HG02610 (cell line): ENCODE measurements around the gene TECPR1.

Source experiments
- ATAC-seq: cut with Tn5 transposase; IDR thresholded peaks from one replicate; pipeline ENCODE4 v1.9.1; 2021; ENCODE audit warnings: mild to moderate bottlenecking, moderate library complexity; ENCODE audit not compliant: unreplicated experiment

TECPR1 gene

DNA sequence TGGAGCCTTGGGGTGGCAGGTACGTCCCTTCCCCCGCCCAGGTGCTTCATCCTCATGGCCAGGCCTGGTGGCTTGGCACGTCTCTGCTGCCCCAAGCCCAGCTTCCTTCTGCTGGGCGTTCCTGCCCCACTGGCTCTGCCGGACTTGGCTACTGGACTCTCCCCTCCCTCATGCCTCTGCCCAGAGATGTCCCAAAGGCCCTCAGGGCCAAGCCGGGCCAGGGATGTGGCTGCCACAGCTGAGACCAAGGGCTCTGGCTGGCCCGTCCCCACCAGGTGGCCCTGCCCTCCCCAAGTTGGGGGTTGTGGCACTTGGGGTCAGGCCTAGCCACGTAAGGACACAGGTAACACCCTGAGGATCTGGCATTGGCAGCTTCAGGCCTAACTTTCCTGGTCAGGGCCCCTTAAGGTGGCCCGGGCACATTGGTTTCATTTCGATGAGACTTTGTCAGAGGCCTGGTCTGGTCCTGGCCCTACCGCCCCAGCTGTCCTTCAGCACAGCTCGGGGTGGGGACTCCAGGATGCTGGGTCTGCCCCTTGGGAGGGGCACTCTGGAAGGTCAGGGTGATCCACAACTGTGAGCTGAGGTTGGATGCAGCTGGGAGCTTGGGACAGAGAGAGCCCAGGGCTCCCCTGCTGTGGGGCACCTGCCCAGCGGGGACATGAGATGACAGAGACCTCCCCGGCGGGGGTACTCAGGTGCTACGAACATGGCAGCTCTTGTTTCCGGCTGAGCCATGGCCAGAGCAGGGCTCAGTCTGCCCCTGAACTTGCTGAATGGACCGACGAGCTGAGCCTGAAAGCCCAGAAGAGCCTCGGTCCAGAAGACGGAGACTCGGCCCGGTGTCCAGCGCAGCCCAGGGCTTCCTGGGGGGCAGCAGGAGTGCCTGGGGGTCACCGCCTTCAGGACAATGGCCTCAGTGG lies 37.9 kb downstream of the TECPR1 start:
- no peak for ATAC-seq

DNA sequence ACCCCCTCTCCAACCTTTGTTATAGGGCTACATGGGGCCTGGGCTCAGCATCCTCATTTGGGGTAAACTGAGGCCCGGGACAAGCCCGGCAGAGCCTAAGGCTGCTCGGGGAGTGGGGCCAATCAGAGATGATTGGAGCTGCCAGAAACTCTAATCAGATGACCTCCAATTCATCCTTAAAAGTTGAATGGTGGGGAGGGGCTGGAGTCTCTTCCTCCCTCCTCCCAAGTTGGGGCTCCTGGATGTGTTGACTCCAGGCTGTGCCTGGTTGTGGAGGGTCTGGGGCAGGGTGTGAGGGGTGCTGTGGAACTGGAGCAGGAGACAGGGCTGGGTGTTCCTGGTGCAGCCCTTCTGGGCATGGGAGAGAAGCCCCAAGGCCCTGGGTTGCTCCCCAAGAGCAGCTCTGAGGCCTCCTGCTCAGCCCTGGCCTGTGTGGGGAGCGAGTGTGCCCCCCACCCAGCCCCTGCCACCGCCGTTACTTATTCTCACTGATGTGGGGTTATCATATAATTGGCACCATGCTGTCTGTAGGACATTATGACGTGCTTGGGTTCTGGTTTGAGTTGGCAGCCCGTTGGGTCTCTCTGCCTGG lies 38.6 kb downstream of the TECPR1 start:
- no peak for ATAC-seq

DNA sequence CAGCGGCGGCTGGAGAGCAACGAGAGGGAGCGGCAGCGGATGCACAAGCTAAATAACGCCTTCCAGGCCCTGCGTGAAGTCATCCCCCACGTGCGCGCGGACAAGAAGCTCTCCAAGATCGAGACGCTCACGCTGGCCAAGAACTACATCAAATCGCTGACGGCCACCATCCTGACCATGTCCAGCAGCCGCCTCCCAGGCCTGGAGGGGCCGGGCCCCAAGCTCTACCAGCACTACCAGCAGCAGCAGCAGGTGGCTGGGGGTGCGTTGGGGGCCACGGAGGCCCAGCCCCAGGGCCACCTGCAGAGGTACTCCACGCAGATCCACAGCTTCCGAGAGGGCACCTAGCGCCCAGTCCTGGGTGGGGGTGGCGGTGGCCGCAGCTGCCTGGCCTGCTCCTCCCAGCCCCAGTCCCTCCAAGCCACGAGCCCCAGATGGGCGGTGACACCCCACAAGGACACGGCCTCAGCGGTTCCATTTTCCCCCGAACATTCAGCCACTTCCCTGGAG lies 39.4 kb downstream of the TECPR1 start:
- no peak for ATAC-seq

DNA sequence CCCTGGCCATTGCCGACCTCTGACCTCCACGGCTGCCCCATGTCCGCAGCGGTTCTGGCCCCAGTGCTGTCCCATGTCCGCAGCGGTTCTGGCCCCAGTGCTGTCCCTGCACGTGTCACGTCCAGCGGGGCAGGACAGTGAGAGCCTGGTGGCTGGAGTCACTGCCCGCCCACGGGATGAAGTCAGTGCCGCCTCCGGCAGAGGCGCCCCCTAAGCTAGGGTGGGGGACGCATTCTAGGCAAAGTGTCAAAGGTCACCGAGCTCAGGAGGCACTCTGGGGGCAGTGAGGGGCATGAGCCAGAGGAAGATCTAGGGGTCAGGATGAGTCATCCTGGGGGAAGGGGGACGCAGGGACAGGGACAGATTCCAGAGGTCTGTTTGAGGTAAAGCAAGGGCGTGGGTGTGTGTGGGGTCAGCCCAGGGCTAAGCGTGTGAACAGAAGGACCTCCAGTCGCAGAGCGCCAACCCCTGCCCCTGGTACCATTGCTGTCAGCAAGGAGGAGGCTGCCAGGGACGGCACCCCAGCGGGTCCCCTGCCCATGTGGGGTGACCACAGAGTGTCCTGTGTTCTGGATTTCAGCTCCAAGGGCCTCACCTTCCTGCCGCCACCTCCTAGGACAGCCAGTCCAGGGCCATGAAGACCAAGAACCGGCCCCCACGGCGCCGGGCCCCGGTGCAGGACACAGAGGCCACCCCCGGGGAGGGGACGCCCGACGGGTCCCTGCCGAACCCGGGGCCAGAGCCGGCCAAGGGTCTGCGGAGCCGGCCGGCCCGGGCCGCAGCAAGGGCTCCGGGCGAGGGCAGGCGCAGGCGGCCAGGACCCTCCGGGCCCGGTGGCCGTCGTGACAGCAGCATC lies 40.1 kb downstream of the TECPR1 start:
- ATAC-seq, result no peak

DNA sequence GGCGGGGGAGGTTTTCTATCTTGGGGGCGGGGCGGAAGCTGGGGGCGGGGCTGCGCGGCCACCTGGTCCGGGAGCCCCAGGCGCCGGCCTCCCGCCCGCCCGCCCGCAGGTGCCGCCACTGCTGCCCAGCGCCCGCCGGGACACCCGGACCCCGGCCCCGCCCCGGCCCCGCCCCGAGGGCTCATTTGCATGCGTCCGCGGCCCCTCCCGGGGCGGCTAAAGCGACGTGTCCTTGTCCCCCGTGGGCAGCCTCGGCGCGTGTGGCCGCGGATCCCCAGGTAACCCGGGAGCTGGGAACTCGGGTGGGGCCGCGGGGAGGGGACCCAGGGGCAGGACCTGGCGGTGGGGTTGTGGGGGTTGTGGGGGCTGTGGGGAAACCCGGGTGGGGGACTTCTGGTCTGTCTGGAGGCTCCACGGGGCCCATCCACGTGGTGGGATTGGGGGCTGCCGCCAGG lies 40.8 kb downstream of the TECPR1 start, which contains the start of gene BHLHA15:
TSS of gene BHLHA15 (plus strand) at position 219 of the 455 bp plus-strand sequence. CDS start 871 bp downstream, outside the sequence.
- no peak for ATAC-seq

DNA sequence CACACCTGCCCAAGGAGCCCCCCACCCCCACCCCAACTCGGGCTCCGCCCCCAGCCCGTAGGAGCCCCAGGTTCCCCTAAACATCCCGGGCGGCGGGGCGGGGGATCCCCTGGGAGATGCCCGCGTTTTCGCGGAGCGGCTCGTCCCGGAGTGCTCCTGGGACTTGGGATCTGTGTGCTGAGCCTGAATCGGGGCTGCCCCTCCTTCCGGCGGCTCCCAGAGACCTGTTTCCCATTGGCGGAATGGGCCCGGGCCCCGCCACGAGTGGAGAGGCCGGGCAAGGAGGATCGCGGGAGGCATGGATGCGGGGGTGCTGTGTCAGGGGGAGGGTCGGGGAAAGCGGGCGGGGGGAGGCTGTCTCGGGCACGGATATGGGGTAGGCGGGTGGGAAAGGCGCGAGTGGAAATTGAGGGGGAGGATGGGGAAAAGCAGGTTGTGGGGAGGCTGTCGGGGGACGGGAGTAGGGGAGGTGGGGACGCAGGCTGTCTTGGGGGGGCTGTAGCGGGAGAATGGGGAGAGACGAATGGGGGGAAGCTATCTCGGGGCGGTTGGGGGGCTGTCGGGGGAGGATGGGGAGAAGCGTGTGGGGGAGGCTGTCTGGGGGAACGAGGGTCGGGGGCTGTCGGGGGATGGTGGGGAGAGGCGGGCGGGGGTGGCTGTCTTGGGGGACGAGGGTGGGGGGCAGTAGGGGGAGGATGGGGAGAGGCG lies 41.4 kb downstream of the TECPR1 start:
- ATAC-seq, result no peak

DNA sequence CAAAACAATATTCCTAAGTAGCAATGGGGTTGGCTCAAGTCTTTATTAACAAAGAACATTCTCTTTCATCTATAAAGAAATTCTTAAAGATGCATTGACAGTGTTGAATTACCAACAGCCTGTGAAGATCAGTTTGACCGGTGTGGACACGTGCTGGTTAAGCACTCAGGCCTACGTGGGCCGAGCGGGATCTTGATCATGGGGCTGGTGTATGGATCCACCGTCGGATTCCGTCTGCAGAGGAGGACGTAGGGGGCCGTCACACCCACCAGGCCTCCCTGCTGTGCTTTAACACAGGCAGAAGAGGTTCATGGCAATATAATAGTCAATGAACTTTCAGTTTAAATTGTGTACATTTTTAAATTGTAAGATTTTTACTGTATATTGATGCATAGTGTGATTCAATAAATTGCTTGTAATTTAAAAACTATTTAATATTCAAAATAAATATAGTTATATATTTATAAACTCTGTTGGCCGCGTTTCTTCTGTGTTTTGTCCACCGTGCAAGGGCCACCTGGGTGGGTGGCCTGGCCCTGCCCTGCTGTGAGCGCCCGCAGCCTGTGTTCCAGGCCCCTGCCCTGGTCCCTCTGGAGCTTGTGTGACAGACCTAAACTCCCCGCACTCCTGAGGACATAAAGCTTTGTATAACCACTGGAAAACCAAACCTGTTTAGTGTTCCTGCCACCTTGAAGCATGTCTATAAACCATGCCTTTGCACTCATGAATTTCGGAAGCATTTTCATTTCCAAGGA lies 42.7 kb downstream of the TECPR1 start:
- ATAC-seq, result no peak

DNA sequence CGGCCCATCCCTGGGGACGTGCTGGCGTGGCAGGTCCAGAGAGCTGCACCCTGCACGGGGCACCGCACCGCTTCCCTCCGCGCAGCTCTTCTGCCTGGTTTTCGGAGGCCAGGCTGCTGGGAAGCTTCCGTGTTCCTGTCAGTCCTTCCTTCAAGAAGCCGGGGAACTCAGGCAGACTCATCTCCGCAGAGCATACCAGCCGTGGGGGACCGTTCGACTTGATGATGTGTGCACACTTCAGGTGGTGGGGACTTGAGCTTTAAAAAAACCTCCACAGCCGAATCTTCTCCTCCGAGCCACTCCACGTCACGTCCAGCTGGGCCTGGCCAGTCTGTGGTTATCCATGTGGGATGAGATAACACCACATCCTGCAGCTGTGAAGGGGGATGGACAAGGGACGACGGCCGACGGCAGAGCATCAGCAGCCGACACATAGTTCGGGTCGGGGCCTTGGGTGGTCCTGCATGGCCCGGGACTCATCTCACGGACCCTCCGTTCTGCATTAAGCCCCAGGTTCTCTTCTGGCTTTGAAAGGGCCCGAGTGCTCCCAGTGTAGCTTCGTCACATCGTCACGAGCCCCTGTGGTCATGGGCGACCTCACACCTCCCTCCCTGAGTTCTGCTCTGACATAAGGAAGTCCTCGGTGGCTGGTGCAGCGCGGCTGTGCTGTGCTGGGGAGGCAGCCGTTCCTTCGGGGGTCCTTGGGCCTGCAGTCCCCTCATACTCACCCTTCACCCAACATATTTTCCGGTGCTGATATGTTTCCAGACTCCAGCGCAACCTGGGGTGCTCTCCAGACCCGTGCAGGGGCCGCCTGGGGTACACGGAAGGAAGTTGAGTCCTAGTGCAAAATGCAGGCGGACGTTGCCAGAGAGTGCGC lies 45.3 kb downstream of the TECPR1 start:
- ATAC-seq, result no peak

DNA sequence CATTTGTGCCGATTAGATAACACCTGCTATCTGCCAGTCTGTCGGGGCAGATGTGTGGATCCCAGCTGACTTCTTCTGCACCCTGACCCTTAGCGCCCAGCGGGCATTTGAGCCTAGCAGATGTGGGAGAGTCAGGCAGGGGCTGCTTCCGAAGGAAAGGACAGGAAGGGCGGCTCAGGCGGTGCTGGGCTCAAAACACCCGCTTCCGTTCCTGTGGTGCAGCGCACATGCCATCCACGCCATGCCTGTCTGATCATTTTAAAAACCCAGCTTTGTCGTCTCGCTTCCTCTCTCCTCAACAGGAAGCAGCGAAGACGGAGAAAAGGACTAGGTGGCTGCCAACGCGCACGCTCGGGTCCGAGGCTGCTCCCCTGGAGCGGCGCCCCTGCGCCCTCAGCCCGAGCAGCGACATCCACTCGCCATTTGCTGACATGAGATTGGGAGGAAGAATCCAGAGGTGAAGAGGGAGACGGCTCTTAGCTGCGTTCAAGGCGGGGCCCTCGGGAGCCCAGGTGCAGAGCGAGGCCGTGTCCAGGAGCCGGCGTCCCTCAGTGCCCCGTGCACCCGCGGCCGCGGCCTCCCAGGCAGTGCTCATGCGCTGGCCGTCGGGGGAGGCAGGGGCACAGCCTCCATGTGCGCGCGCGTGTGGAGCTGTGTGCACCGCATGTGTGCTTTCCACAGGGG lies 46.7 kb downstream of the TECPR1 start:
- no peak for ATAC-seq

DNA sequence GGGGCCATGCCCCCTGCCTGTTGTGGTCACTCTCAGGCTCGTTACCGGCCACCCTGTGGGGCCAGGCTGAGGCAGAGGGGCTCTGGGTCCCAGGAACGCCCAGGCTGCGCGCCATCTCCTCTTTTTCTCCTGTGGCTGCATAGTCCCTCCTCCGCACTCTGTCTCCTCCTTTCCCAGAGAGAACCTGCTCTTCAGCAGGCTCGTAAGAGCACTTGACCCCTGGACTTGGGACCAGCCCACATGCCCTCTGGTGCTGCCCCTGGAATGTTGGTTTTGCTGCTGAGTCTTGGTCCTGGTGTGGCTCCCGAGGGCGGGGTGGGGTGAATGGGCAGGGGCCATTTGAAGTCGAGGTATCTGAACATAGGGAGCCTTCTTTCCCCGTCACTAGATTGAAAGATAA lies 47.4 kb downstream of the TECPR1 start:
- ATAC-seq, result no peak

DNA sequence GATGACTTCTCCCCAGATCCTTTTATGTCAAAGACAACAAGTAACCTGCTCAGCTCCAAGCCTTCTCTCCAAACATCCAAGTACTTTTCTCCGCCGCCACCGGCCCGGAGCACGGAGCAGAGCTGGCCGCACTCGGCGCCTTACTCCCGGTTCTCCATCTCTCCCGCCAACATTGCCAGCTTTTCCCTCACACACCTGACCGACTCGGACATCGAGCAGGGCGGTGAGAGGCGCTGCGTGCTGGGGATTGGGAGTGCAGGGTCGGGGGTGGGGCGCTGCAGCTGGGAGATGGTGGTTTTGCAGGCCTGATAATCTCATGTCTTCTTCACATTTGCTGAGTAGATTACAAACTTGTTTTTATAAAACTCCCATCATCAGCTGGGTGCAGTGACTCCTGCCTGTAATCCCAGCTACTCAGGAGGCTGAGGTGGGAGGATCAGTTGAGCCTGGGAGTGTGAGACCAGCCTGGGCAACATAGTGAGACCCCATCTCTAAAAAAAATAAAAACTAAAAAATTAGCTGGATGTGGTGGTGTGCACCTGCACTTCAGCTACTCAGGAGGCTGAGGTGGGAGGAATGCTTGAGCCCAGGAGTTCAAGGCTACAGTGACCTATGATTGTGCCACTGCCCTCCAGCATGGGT lies 47.9 kb downstream of the TECPR1 start:
- no peak for ATAC-seq

DNA sequence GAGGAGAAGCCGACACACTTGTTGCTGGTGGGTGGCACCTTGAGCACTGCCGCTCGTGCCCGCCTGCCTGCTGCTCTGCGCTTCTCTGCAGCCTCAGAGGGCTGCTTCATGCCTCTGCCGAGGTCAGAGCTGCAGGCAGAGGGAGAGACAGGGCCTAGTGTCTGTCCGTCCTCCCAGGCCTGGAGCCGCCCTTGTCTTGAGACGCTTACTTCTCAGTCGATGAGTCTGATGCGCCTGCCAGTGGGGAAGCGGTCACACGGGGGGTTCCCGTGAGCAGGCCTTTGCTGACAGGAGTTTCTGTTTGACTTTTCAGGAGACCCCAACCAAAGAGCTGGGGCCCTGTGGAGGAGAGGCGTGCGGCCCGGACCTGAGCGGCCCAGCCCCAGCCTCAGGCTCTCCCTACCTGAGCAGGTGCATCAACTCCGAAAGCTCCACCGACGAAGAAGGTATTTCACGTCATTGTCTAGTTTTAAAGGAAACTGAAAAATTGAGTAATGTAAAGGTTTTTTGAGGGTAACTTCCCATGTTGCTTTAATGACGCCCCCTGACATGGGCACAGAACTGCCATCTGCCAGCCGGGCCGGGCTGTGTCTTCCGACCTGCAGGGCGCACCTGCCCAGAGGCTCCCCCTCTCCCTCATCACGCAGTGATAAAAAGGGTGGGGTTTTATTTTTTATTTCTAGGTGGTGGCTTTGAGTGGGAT lies 48.6 kb downstream of the TECPR1 start:
- peak; percentile 41 for ATAC-seq

DNA sequence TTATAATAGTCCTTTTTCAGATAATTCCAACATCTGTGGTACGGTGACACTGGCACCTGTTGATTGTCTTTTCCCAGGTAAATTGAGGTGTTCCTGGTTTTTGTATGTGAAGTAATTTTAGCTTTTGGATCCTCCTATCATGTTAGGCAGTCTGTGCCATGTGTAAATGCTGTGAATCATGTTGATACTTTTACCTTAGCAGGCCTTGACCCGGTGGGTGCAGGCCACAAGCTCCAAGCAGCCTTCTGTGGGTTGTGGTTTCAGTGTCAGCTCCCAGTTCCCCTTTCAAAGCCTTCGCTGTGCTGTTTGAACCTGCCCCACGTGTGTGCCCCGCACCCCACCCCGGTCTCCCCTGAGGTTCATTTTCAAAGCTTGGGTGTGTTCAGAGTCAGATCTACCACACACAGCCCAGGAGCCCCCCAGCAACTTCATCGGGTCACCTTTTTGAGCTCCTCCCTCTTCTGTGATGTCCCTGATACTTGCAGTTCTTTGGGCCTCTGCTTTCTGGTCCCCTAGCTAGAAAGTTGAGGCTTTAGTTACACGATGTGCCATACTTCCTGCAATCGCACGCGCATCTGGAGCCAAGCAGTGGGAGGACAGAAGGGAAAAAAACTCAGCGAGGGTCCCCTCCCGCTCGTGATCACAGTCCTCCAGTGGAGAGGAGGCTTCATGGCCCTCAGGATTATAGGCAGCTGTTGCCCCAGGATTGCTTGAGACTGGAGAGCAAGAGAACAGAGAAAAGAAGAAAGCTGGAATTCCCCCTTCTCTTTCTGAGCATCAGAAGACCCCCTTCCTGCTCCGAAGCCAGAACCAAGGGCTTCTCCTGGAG lies 49.5 kb downstream of the TECPR1 start:
- ATAC-seq, result peak; percentile 88

DNA sequence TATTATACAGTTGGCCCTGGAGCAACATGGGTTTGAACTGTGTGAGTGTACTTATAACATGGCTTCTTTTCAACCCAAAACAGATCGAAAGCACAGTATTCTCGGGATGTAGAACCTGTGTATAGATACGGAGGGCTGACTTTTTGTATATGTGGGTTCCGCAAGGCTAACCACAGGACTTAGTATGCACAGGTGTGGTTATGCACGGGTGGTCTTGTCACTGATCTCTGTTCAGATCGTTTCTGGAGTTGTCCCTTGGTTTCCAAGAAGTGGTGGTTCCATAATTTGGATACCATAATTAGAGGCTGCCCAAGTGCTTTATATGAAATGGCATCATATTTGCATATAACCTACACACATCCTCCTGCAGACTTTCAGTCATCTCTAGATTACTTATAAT lies 51.7 kb downstream of the TECPR1 start:
- peak; percentile 42 for ATAC-seq

DNA sequence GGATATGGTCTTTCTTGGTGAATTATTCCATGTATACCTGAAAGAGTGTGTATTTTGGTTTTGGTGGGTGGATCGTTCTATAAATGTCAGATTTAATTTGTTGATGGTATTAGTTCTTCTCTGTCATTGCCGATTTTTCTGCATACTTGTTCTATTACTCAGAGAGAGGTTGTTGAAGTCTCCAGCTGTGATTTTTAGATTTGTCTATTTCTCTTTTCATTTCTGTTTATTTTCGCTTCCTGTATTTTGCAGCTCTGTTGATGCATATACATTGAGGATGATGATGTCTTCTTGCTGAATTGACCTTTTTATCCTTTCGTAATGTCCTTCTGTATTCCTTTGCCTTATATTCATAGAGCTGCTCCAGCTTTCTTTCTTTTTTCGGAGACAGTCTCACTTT lies 52.9 kb downstream of the TECPR1 start:
- ATAC-seq, result no peak
